Stimulated activated naive B cell treated with anti-CD40 and anti-IgM and Interleukin-4, amounts not matched to agents 10 μg/mL and 1 μg/mL and 100 μg/mL, for 72 hours (primary cell): Measurements from ENCODE around the gene RNF20.
A peak's percentile ranks its signal among the peaks of the same experiment; 100 is the strongest.
"Not testable (repeated sequence)": the region's sequence is repeated elsewhere in the genome, so short reads cannot be mapped to it uniquely, and the experiment has no call there.

ENCODE experiments used
- ATAC-seq, 2 donors: fragments of 150-1000 bp; cut with Tn5 transposase; replicated peaks; 2 replicates each; pipeline ENCODE4 v1.10.0; 2021; ENCODE audit warnings: moderate library complexity in 1 of 2
- DNase-seq: peaks from one replicate; pipeline ENCODE4 v3.0.0; 2021
- H3K27ac Mint-ChIP-seq: one replicate; pipeline ENCODE4 v1.8.0; 2022; ENCODE audit warnings: mild to moderate bottlenecking, mixed read lengths
- H3K27me3 Mint-ChIP-seq, 2 donors: one replicate each; pipeline ENCODE4 v1.8.0; 2022; ENCODE audit warnings: mixed read lengths in 2 of 2
- H3K36me3 Mint-ChIP-seq, 2 donors: one replicate each; pipeline ENCODE4 v1.8.0; 2022; ENCODE audit warnings: mixed read lengths in 2 of 2, mild to moderate bottlenecking in 1 of 2
- H3K4me1 Mint-ChIP-seq, 2 donors: one replicate each; pipeline ENCODE4 v1.8.0; 2022; ENCODE audit warnings: mixed read lengths in 2 of 2, mild to moderate bottlenecking in 1 of 2
- H3K4me3 Mint-ChIP-seq, 2 donors: one replicate each; pipeline ENCODE4 v1.8.0; 2022; ENCODE audit warnings: mild to moderate bottlenecking in 2 of 2, mixed read lengths in 2 of 2, moderate library complexity in 1 of 2
- H3K9me3 Mint-ChIP-seq, 2 donors: one replicate each; pipeline ENCODE4 v1.8.0; 2022; ENCODE audit warnings: mixed read lengths in 2 of 2, mild to moderate bottlenecking in 1 of 2

RNF20 gene

DNA sequence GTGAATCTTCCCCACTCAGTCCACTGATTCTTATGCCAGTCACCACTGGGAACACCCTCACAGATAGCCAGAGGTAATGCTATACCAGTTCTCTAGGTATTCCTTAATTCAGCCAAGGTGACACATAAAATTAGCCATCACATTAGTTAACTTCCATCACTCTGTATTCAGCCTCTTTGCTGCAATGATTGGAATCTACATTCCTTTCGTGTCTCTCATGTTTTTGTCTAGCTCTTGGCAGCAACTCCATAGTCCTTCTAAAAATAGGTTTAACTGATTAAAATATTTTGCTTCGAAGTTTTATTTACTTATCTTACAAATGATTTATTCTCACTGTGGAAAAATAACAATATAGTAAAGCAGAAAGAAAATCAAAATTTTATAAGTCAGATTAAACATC, 19.6 kb upstream of the RNF20 start:
- no peaks in the 10 kb centered on the region for H3K4me1 Mint-ChIP-seq
- H3K27me3 Mint-ChIP-seq: peaks cover 23 to 24% of the 10 kb centered on the region in 2 donors
- no peak overlapping the region for H3K27ac Mint-ChIP-seq
- no peak overlapping the region for H3K4me3 Mint-ChIP-seq
- H3K9me3 Mint-ChIP-seq: peaks cover 2 to 7% of the 10 kb centered on the region in 2 donors
- DNase-seq (no peak), ATAC-seq (no peak)
- H3K36me3 Mint-ChIP-seq: no peaks in the 10 kb centered on the region

DNA sequence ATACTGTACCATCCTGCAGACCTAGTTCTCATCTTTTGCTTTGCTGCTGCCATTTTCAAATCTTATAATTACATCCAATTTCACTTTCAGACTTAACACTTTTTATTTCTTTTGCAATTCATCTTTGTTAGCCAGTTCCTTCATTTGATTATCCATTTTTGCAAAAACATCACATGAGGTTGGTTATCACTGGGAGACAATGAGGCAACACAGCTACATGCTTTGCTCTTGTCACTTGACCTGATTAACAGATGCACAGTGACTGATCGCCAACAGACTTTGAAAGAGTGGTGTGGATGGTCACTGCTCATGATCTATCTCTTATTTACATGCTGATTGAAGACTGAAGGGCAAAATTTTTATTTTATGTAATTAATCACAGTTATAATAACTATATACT, 17.0 kb upstream of the RNF20 start:
- H3K4me1 Mint-ChIP-seq: no peaks in the 10 kb centered on the region
- DNase-seq (no peak), ATAC-seq (no peak)
- no peaks in the 10 kb centered on the region for H3K36me3 Mint-ChIP-seq
- peaks cover 38 to 39% of the 10 kb centered on the region in 2 donors for H3K27me3 Mint-ChIP-seq
- H3K4me3 Mint-ChIP-seq: no peak overlapping the region
- peaks cover 2 to 11% of the 10 kb centered on the region in 2 donors for H3K9me3 Mint-ChIP-seq
- H3K27ac Mint-ChIP-seq: no peak overlapping the region

GRCh38 chr9:101518489-101518888, 15.2 kb upstream of the RNF20 start:
- H3K4me1 Mint-ChIP-seq, H3K4me3 Mint-ChIP-seq, ATAC-seq, H3K27ac Mint-ChIP-seq, H3K36me3 Mint-ChIP-seq, DNase-seq: not testable (repeated sequence)
- H3K9me3 Mint-ChIP-seq: peaks cover 2 to 11% of the 10 kb centered on the region in 2 donors
- H3K27me3 Mint-ChIP-seq: peaks cover 50 to 56% of the 10 kb centered on the region in 2 donors

- Mint-ChIP-seq H3K27ac (no peak overlapping the region), H3K27me3 (peaks cover 50 to 65% of the 10 kb centered on the region in 2 donors), H3K4me3 (no peak overlapping the region), H3K36me3 (no peaks in the 10 kb centered on the region), H3K9me3 (peaks cover 0 to under 1% of the 10 kb centered on the region in 2 donors), H3K4me1 (peaks cover under 1 to 2% of the 10 kb centered on the region in 2 donors)
- DNase-seq (no peak), ATAC-seq (no peak)
Measured at GRCh38 chr9:101524371-101524770, 9.3 kb upstream of the RNF20 start.

GRCh38 chr9:101527066-101527465, 6.6 kb upstream of the RNF20 start:
- peaks cover 40 to 49% of the 10 kb centered on the region in 2 donors for H3K27me3 Mint-ChIP-seq
- no peaks in the 10 kb centered on the region for H3K9me3 Mint-ChIP-seq
- no peaks in the 10 kb centered on the region for H3K36me3 Mint-ChIP-seq
- H3K4me3 Mint-ChIP-seq: no peak overlapping the region
- no peak for DNase-seq
- peaks cover 1 to 5% of the 10 kb centered on the region in 2 donors for H3K4me1 Mint-ChIP-seq
- no peak overlapping the region for H3K27ac Mint-ChIP-seq
- no peak for ATAC-seq

- Mint-ChIP-seq H3K27me3 (peaks cover 31 to 40% of the 10 kb centered on the region in 2 donors), H3K9me3 (no peaks in the 10 kb centered on the region), H3K4me3 (no peak overlapping the region), H3K4me1 (peaks cover 1 to 8% of the 10 kb centered on the region in 2 donors), H3K36me3 (no peaks in the 10 kb centered on the region), H3K27ac (no peak overlapping the region)
- ATAC-seq: no peak
- DNase-seq: no peak
Measured at GRCh38 chr9:101528015-101528414, 5.6 kb upstream of the RNF20 start.

DNA sequence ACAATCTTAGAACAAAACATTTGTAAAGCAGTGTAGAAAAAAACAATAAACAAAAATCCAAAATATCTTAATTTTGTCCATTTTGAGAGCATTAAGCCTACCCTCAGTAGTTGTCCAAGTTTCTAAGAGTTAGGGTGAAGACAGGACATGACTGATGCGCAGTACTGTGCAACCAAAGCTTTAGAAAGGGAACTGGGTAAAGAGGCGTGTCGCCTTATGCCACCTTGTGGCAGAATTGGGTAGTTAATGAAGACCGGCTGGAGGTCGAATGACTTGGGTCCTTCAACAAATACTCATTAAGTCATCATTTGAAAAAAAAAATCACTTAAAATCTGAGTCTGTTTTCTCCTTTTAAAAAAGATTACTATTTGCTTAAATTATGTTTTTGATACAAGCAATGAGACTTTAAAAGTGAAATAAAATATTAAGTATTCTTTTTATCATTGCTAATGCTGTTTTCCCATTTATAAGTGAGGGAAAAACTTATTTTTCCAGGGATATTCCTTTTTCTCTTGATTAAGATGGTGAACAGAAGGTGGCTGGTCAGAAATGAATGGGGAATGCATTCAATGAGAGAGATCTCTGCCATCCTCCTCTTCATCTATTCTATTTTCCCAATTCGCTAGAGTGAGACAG, 3.5 kb upstream of the RNF20 start:
- no peaks in the 10 kb centered on the region for H3K9me3 Mint-ChIP-seq
- peak; percentile 50 to 55 for ATAC-seq
- no peaks in the 10 kb centered on the region for H3K36me3 Mint-ChIP-seq
- H3K27ac Mint-ChIP-seq: no peak overlapping the region
- H3K4me3 Mint-ChIP-seq: no peak overlapping the region
- H3K4me1 Mint-ChIP-seq: peaks cover 1 to 13% of the 10 kb centered on the region in 2 donors
- DNase-seq: peak; percentile 75
- H3K27me3 Mint-ChIP-seq: peaks cover 10 to 18% of the 10 kb centered on the region in 2 donors

DNA sequence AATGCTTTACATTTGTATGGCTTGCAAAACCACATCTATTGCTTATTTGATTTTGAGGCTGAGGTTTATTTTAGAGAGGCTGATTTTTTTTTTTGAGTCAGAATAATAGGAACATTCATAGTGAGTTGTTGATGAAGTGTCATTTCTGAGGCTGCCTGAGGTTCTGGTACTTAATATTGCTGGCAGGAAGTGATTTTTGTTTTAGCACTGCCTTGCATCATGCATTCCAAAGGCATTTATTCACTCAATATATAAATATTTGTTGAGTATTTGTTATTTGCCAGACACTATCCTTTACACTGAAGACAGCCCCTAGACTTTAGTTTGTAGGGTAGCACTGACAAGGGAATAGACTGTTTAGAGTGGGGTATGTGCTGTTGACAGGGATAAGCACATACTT, 2.7 kb downstream of the RNF20 start:
- ATAC-seq: no peak
- Mint-ChIP-seq H3K27ac (no peak overlapping the region), H3K4me1 (peaks cover 4 to 13% of the 10 kb centered on the region in 2 donors), H3K4me3 (no peak overlapping the region), H3K36me3 (peaks cover 4 to 13% of the 10 kb centered on the region in 2 donors), H3K9me3 (no peaks in the 10 kb centered on the region), H3K27me3 (no peaks in the 10 kb centered on the region)
- DNase-seq: no peak

- no peak overlapping the region for H3K27ac Mint-ChIP-seq
- DNase-seq (no peak), ATAC-seq (no peak)
- peaks cover 4 to 13% of the 10 kb centered on the region in 2 donors for H3K4me1 Mint-ChIP-seq
- peaks cover 4 to 13% of the 10 kb centered on the region in 2 donors for H3K36me3 Mint-ChIP-seq
- H3K4me3 Mint-ChIP-seq: no peak overlapping the region
- no peaks in the 10 kb centered on the region for H3K27me3 Mint-ChIP-seq
- H3K9me3 Mint-ChIP-seq: no peaks in the 10 kb centered on the region
Measured at GRCh38 chr9:101536938-101537337, 3.3 kb downstream of the RNF20 start.

DNA sequence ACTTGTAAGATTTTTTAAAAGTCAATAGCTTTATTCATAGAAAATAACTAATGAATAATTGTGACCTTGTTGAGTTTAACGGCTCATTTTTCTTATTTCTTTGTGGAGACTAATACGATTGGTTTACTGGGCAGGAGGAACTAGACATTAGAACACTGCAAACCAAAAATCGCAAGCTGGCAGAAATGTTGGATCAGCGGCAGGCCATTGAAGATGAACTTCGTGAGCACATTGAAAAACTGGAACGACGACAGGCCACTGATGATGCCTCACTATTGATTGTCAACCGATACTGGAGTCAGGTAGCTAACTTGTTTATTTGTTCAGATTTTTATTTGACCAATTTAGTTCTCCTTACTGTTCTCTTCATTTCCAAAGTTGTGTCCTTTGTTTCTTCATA, 6.4 kb downstream of the RNF20 start:
- Mint-ChIP-seq H3K27ac (no peak overlapping the region), H3K9me3 (no peaks in the 10 kb centered on the region)
- no peak for ATAC-seq

GRCh38 chr9:101543098-101543735, 9.6 kb downstream of the RNF20 start:
- Mint-ChIP-seq H3K36me3 (peaks cover 30 to 35% of the 10 kb centered on the region in 2 donors), H3K4me3 (no peak overlapping the region), H3K9me3 (no peaks in the 10 kb centered on the region), H3K4me1 (no peaks in the 10 kb centered on the region), H3K27me3 (no peaks in the 10 kb centered on the region), H3K27ac (no peak overlapping the region)
- ATAC-seq (no peak), DNase-seq (no peak)

More for the DNA sequence above, 6.4 kb downstream of the RNF20 start:
- H3K27me3 Mint-ChIP-seq: no peaks in the 10 kb centered on the region
- H3K36me3 Mint-ChIP-seq: peaks cover 10 to 22% of the 10 kb centered on the region in 2 donors
- no peak overlapping the region for H3K4me3 Mint-ChIP-seq
- peaks cover 4 to 6% of the 10 kb centered on the region in 2 donors for H3K4me1 Mint-ChIP-seq
- DNase-seq: no peak

GRCh38 chr9:101549472-101550098, 15.9 kb downstream of the RNF20 start:
- not testable (repeated sequence) for H3K27ac Mint-ChIP-seq, DNase-seq, H3K9me3 Mint-ChIP-seq, H3K27me3 Mint-ChIP-seq, ATAC-seq, H3K4me1 Mint-ChIP-seq, H3K4me3 Mint-ChIP-seq
- H3K36me3 Mint-ChIP-seq: peaks cover 59 to 80% of the 10 kb centered on the region in 2 donors

DNA sequence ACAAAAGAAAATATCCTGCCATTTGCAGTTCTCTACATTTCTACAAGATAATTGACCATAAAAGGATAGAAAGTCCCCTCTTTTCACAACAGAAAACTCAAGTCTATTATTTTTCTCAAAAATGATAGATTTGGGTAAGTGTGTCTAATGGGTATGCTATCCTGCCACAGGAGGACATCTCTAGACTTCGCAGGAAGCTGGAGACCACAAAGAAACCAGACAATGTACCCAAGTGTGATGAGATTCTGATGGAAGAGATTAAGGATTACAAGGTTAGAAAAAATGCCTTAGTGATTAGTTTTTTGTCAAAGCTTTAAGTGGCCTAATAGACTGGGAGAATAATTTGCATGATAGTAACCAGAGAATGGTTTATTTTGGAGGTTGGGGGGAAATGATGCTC, 28.1 kb downstream of the RNF20 start:
- Mint-ChIP-seq H3K4me3 (no peak overlapping the region), H3K4me1 (peaks cover 0 to 4% of the 10 kb centered on the region in 2 donors), H3K27ac (no peak overlapping the region), H3K27me3 (no peaks in the 10 kb centered on the region), H3K9me3 (peaks cover 6 to 7% of the 10 kb centered on the region in 2 donors), H3K36me3 (peaks cover 63 to 82% of the 10 kb centered on the region in 2 donors)
- ATAC-seq (no peak), DNase-seq (no peak)

DNA sequence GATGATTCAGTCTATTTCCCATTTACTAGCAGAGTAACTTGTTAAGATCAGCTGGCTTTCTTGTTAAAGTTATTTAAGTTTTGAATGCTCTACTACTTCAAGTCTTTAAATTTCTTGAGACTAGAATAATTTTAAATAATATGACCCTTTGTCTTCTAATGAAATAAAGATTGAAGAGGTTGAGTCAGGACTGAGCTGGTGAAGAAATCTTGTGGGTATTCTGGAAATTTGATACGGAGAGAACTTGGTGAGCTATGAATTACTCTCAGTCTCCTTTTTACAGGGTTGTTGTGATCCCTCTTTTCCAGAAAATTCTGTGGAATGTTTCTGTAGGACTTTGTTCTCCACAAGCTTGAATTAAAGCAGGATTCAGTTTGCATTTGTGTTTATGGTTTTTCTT, 29.3 kb downstream of the RNF20 start:
- ATAC-seq: no peak
- Mint-ChIP-seq H3K27ac (no peak overlapping the region), H3K4me3 (no peak overlapping the region), H3K27me3 (no peaks in the 10 kb centered on the region), H3K9me3 (peaks cover 3 to 6% of the 10 kb centered on the region in 2 donors), H3K36me3 (peaks cover 63 to 84% of the 10 kb centered on the region in 2 donors), H3K4me1 (peaks cover 0 to 4% of the 10 kb centered on the region in 2 donors)
- no peak for DNase-seq

DNA sequence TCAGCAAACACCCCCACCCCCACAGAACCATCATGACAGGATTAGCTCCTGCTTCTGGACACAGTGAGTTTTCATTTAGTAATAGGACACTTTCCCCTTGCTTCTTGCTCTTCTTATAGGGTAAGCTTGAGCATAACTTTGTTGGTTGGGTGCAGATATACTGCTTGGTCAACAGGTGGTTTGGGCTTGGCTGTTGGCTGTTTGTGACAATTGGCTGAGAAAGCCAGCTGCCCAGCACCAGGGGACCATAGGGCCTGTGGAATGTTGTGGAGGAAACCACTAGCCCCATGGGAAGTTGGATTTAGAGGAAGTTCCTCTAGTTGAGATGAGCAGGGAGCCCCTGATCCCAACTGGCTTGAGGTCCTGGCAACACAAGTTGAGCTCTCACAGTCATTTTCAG, 30.6 kb downstream of the RNF20 start:
- no peaks in the 10 kb centered on the region for H3K4me1 Mint-ChIP-seq
- H3K9me3 Mint-ChIP-seq: no peaks in the 10 kb centered on the region
- ATAC-seq (no peak), DNase-seq (no peak)
- no peak overlapping the region for H3K4me3 Mint-ChIP-seq
- peaks cover 57 to 77% of the 10 kb centered on the region in 2 donors for H3K36me3 Mint-ChIP-seq
- no peaks in the 10 kb centered on the region for H3K27me3 Mint-ChIP-seq
- no peak overlapping the region for H3K27ac Mint-ChIP-seq
